ENCODE measurements around the gene LAMA2. TPM values are rescaled to one million over a fixed set of nuclear protein-coding genes. Genes with fewer than 3 reads are reported as not detected.
"Not testable (repeated sequence)": the region's sequence is repeated elsewhere in the genome, so short reads cannot be mapped to it uniquely, and the experiment has no call there.

LAMA2 gene
- total RNA-seq, 1 donor from 2014 or later = 5.3 TPM

DNA sequence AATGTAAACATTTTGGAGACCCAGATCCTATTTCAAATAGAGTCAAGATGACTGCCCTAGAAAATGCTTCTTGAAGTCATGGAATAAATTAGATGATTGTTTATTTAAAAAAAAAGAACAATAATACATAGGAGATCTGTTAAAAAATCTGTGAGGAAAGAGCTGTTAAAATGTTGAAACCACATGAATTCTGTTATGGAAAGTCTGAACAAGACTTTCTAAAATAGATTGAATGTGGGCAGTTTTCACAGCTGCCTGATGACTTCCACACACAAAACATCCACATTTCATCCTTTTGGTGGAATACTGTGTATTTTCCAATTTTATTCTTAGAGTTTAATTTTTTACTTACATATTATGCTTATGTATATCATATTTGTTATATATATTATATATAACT, 186.1 kb downstream of the LAMA2 start:
- DNase-seq (ENCODE audit: low spot score) = no peak
- ATAC-seq = no peak

DNA sequence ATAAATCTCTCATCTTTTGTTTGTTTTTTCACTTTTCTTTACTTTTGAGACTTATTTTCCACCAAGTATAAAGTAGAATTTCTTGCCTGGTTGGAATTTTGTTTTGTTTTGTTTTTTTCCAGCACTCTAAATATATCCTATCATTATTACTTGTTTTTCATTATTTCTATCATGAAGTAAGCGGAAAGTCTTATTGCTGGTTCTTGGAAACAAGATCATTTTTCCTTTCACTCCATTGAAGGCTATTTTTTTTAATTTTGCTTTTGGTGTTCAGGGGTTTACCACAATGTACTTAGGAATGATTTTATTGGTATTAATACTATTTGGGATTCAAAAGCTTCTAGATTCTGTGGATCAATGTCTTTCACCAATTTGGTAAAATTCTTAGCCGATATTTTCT, 190.1 kb downstream of the LAMA2 start:
- no peak for DNase-seq (ENCODE audit: low spot score)
- no peak for ATAC-seq

DNA sequence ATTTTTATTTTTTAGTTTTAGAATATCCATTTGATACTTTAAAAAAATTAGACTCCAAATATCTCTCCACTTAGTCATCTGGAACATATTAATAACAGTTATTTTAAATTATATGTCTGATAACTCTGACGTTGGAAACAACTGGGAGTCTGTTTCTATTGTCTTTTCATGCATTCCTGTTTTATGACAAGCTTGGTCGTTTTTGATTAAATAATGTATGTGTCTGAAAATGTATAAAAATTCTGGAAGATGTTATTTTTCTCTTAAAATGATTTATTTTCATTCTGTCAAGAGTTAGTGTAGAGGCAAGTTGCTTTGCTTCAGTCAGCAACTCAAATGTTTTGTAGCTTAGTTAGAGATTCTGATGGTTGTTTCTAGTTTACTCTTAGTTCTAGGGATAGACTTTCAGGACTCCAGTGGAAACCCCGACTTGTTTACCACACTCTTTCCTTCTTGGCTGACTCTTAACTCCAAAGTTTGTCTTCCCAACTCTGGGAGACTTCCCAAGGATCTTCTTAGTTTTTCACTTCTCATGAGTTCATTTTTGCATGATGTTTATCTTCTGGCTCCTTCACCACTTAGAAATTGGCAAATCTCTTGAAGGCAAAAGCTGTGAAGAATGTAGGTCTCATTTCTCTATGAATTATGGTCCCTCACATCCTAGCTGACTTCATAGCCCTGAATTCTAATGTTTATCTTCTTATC, 190.9 kb downstream of the LAMA2 start:
- DNase-seq (ENCODE audit: low spot score) (no peak), ATAC-seq (no peak)

DNA sequence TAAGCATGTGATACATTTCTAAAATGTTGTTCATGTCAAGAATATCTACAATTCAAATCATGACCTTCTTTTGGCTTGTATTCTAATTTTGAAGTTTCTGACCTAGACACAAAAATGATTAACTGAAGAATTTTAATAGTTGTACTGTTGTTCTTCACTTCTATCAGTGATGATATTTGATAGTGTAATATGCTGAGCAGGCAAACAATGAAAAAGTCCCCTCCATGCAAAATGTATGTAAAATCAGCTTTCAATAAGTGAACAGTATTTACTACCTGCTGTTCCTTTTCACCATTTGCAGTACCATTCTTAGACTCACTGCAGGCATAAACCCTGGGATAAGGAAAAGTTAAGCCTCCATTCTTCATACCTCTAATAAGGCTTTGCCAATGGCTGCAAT, 201.5 kb downstream of the LAMA2 start:
- DNase-seq (ENCODE audit: low spot score) (no peak), ATAC-seq (no peak)

DNA sequence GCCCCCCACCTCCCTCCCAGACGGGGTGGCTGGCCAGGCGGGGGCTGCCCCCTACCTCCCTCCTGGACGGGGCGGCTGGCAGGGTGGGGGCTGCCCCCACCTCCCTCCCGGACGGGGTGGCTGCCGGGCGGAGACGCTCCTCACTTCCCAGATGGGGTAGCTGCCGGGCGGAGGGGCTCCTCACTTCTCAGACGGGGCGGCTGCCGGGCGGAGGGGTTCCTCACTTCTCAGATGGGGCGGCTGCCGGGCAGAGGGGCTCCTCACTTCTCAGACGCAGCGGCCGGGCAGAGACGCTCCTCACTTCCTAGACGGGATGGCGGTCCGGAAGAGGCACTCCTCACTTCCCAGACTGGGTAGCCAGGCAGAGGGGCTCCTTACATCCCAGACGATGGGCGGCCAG, 205.5 kb downstream of the LAMA2 start:
- ATAC-seq; DNase-seq (ENCODE audit: low spot score): not testable (repeated sequence)

DNA sequence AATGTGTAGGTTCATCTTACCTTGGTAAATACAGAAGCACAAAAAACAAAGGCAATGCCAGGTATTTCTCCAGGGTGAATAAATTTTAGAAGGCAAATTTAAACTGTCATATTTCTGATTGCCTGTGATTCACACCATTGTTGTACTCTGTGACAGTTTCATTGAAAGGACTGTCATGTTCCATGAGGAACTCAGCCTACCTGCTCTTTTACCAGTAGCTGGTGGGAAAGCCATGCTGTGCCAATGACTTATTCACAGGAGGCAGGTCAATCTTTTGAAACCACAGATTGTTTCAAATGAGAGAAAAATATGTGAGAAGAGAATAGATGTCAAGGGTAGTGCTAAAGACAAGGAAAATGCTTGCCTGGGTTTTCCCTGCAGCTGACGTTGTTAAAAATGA, 206.4 kb downstream of the LAMA2 start:
- no peak for ATAC-seq
- no peak for DNase-seq (ENCODE audit: low spot score)

DNA sequence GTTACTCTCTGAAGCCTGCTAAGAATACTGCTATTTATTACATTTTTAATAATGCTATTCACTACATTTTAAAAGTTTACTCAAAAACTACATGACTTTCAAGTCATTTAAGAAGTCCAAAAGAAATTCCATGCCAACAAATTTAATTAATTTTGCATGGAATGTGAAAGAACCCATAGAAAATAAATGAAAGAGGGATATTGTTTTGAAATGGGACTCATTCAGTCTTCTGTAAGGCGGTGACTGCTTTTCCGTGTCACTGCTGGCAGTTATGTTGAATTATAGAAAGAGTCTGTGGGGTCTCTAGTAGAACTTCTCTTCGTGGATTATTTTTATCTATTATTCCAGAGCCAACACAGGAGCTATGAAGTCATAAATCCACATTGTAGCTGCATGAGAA, 211.2 kb downstream of the LAMA2 start:
- ATAC-seq (no peak), DNase-seq (ENCODE audit: low spot score) (no peak)

DNA sequence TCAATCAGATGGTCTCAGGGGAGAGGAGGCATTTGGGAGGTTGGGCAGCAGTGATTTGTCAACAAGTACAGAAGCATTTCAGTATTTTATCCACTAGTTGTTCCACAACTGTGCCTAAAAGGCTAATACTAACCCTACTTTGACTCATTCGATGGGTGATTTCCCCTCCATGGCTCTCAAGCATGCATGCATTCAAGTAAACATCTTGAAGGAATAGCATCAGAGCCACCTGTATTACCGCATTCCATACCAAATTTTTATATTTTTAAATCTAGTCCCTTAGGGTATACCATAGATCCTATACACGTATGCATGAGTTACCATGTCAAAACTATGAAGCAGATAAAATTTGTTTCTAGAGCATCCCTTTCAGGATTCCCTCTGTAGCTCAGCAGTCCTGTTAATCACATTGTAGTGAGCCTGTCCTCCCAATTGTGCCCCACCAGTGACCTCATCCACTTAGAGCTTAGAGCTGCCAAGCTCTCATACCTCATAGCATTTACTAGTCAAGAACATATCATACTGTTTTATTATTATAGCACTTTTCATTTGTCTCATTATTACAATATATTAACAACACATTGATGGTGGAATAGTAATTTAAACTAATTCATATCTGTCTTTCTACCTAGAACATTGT, 213.8 kb downstream of the LAMA2 start:
- DNase-seq (ENCODE audit: low spot score) (no peak), ATAC-seq (no peak)

DNA sequence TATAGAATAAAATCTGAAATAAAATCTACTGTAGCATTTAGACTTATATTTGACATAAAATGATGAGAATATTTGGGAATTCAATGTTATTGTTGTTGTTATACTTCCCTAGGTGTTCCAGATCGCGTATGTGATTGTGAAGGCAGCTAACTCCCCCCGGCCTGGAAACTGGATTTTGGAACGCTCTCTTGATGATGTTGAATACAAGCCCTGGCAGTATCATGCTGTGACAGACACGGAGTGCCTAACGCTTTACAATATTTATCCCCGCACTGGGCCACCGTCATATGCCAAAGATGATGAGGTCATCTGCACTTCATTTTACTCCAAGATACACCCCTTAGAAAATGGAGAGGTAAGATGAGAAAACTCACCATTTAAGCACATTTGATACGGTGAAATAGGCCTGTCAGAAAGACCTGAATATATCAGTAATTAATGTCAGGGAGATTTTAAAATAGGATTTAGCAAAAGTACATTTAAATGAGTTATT, 215.2 kb downstream of the LAMA2 start:
- ATAC-seq = no peak
- DNase-seq (ENCODE audit: low spot score) = no peak

DNA sequence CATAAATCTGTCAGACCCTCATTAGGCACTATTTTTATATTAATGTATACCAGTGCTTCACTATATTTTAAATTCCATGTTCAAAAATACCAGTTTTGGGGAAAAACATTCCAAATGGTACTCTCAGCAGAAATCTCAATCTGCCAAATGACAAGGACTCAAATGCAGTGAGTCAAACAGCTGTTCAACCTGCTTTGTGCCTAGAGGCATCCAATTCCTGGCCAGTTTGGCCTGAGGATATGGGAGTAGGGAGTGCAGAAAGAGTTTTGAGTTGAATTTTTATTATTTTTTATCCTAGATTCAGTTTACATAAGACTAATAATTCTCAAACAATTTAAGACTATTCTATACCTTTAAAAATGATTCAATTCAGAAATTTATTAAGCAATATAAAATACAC, 216.8 kb downstream of the LAMA2 start:
- DNase-seq (ENCODE audit: low spot score) = no peak
- ATAC-seq = no peak

DNA sequence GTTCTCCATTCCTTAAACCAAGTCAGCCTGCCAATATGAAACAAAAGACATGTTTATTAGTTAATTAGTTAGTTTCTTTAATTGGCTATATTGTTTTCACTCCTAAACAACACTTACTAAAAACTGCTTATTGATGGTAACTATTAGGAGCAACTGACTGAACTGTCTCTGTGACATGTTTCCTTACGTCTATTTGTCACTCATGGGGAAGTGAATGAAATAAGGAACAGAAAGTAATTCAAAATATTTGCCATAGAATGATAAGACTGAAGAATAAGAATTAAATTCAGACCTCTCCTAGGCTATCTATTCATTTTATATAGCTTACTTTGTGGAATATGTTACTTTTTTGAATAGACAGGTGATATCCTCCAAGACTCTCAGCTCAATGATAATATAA, 217.2 kb downstream of the LAMA2 start:
- ATAC-seq (no peak), DNase-seq (ENCODE audit: low spot score) (no peak)

DNA sequence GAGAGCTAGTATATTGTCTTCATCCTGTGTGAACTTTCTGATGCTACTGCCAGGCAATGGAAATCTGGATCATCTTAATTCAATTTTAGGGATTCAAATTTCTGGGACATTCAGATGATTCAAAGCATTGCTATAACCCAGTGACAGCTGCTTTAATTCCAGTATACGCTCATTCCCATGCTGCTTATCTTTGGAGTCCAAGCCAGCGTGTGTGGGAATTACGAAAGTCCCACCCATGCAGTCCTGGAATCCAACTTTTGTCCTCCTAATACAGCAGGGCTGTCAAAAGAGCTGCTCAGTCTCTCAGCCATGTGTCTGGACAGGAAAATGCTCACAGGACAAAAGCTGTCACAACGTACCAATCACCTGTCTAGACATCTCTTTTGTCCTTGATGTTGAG, 219.8 kb downstream of the LAMA2 start:
- ATAC-seq (peak; percentile 24), DNase-seq (ENCODE audit: low spot score) (no peak)

DNA sequence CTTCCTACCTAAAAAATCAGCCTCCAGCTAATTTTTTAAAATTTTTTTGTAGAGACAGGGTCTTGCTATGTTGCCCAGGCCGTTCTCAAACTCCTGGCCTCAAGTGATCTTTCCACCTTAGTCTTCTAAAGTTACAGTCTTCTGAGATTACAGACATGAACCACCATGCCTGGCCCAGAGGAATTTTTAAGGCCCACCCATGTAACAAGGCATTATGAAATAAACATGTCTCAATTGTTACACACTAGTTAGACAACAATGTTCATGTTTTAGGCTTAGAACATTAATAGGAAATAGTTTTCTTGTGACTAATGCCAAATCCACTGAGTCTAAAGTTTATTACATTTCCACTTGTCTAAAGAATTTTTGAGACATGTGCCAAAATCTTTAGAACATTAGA, 221.2 kb downstream of the LAMA2 start:
- DNase-seq (ENCODE audit: low spot score) = no peak
- no peak for ATAC-seq

DNA sequence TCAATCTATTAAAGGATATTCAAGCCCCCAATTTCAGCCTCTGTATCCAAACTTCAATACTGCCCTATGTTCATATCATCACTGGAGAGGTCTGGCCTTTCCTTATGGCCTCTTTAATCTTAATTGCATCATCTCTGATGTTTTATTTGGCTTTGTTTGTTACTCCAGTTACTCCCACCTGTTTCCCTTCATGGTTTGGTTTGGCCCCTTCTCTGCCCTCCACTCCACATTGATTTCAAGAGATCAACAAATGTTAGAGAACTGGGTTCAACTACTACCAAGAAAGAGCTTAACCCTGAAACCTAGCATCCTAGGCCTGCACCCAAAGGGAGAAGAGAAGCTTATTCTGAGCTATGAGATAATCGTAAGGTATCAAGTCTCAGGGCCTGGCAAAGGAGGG, 221.6 kb downstream of the LAMA2 start:
- DNase-seq (ENCODE audit: low spot score) (no peak), ATAC-seq (no peak)

DNA sequence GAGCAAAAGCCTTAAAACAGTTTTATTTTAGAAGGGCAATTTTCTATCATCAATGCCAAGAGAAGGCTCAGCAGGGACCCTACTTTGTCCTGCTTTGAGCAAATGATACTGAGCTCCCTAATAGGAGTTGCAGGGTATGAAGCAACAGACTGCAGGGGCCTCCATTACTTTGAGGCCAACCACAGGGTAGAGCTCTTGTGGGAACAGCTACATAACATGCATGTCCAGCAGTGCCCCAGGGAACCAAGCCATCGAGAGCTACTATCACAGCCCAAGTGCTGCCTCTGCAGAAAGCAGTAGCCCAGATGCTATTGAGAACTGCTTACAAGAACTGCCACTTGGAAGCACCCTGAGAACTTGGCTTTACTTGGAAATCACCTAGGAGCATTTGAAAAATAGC, 222.1 kb downstream of the LAMA2 start:
- DNase-seq (ENCODE audit: low spot score) (no peak), ATAC-seq (no peak)

DNA sequence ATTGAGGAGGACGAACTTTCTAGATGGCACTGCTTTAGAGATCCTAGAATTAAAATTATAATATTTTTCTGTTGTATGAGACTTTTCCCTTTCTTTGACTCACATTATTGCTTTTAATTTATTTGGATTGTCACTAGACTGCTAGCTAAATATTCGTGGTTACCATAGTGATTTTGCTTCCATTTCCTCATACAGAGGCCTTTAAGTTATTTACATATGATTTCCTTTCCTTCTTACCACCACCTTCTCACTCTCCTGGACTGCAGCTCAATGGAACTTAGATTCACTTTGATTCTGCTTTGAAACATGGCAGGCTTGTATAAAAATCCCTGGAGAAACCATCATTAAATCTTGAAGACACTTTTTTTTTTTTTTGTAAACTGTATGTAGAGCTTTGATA, 222.9 kb downstream of the LAMA2 start:
- ATAC-seq = no peak
- DNase-seq (ENCODE audit: low spot score) = no peak

DNA sequence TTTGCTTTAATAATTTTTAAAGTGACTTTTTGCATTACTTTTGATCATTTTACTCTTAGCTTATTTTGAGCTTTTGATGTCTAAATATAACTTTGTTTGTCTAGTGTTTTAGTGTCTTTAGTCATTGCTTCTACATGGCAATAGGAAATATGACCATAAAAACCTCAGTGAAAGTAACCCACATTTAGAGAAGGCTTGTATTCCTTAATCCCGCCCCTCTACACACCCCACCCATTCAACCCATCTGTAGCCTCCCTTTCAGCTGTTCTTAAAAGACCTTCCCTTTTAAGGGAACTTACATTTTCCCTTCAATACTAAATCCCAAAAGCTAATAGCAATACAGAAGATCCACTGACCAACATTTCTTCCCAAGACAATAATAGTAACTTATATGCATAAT, 225.4 kb downstream of the LAMA2 start:
- ATAC-seq (no peak), DNase-seq (ENCODE audit: low spot score) (no peak)

DNA sequence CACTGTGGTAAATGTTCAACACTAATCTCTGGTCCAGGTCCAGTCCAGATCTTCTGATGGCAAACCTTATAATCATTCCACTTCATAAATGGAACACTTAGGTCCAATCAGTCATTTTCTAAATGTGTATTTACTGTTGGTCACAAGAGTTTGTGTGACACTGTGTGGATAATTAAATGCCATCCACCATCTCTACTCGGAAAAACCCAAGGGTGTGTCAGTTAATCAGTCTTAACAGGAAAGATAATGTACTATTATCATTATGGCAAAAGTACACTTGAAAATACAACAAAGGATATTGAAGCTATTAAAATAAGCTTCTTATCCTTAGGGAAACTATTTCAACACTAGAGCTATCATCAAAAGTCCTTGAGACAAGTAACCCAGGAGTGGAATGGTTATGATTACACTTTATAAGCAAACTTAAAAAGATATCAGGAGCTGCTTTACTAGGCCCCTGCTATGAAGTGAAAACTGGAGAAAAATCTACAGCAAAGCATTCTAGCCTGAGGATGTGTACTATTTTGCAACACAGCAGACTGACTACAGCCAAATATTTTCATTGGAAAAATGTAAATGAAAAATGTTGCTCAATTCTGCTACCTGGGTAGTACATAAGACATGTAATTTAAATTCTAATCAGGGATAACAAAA, 227.9 kb downstream of the LAMA2 start:
- ATAC-seq (no peak), DNase-seq (ENCODE audit: low spot score) (no peak)

DNA sequence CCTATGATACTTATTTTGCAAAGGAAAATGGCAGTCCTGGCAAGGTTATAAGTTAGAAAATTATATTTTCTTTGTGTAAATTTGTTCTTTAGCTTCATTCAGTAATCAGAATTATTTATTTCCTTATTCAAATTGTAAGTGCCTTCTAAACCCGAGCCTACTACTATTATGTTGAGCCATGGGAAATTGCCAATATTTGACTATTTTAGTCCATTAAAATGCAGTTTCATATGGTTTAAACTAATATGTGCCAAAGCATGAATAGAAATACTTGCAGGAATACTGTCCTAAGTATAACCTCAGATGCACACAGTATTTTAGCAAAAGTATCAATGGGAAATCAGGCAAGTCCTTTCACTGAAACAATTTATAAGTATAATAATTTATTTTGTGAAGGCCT, 228.4 kb downstream of the LAMA2 start:
- DNase-seq (ENCODE audit: low spot score) (no peak), ATAC-seq (no peak)

DNA sequence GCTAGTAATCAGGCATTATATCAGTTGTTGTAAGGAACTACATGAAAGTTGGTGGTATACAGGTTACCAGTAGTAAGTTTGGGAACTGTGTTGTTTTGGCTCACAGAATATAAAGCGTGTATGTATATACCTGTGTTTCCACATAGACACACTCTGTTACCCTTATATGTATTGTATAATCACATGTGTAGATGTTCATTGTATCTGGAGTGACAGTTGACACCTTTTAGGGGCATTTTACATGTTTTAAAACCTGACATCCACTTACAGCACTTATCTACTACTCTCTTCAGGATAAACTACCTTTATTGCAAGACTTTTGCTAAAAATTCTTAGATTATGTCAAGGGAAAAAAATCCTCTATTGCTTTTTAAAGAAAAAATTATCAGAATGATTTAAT, 228.9 kb downstream of the LAMA2 start:
- ATAC-seq = no peak

DNA sequence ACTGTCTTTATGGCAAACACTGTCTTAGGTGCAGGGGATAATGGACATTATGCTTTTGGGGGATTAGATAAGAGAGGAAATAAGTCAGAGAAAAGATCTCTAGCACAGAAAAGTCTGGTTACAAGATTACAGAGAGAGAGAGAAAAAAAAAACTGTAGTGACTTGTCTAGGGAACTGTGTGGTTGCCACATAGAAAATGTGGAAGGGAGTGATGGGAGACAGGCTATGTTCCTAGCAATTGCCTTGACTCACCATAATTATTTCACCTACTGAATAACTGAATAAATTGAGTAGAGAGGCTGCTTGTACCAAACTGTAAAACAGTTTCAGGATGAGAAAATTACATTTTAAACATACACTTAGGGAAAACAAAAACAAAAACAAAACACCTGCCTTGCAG, 229.7 kb downstream of the LAMA2 start:
- ATAC-seq = no peak

More for the DNA sequence above, 228.9 kb downstream of the LAMA2 start:
- no peak for DNase-seq (ENCODE audit: low spot score)

DNA sequence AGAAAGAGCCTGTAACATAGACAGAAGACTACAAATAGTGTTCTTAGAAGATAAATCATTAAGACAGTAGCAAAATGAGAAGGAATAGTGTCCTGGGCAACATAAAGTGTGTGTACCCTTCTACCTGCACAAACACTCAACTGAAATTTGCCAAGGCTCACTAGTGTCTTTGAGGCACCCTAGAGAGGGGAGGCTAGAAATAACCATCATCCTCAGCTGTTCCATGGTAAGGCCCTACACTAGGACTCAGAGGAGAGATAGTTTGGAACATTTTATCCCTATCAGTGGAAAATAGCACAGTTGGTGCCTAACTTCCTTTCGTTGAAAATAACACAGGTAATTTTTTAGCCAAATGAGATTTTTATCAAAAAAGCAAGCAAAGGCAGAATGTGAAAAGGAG, 230.7 kb downstream of the LAMA2 start:
- DNase-seq (ENCODE audit: low spot score) (no peak), ATAC-seq (no peak)

More for the DNA sequence above, 229.7 kb downstream of the LAMA2 start:
- DNase-seq (ENCODE audit: low spot score) = no peak
